ENCODE measurements around the gene TSSC4.

The TSSC4 gene

GRCh38 chr11:2409611-2410468, 9.3 kb downstream of the TSSC4 start:
- Mint-ChIP-seq H3K4me1 (ENCODE audit: low read depth) (no peaks in the 10 kb centered on the region), H3K27ac (no peak overlapping the region), H3K4me3 (no peak overlapping the region), H3K27me3 (ENCODE audit: low read depth) (no peaks in the 10 kb centered on the region), H3K36me3 (ENCODE audit: low read depth) (no peaks in the 10 kb centered on the region), H3K9me3 (no peaks in the 10 kb centered on the region)

- Mint-ChIP-seq H3K36me3 (ENCODE audit: low read depth) (no peaks in the 10 kb centered on the region), H3K4me1 (ENCODE audit: low read depth) (no peaks in the 10 kb centered on the region), H3K9me3 (no peaks in the 10 kb centered on the region), H3K4me3 (no peak overlapping the region), H3K27ac (no peak overlapping the region), H3K27me3 (ENCODE audit: low read depth) (no peaks in the 10 kb centered on the region)
These were observed 10.1 kb downstream of the TSSC4 start for GRCh38 chr11:2410616-2411015.

GRCh38 chr11:2411446-2412305, 11.1 kb downstream of the TSSC4 start:
- no peak overlapping the region for H3K27ac Mint-ChIP-seq
- H3K36me3 Mint-ChIP-seq (ENCODE audit: low read depth) = no peaks in the 10 kb centered on the region
- H3K4me3 Mint-ChIP-seq = no peak overlapping the region
- no peaks in the 10 kb centered on the region for H3K9me3 Mint-ChIP-seq
- H3K4me1 Mint-ChIP-seq (ENCODE audit: low read depth) = no peaks in the 10 kb centered on the region
- H3K27me3 Mint-ChIP-seq (ENCODE audit: low read depth) = no peaks in the 10 kb centered on the region

DNA sequence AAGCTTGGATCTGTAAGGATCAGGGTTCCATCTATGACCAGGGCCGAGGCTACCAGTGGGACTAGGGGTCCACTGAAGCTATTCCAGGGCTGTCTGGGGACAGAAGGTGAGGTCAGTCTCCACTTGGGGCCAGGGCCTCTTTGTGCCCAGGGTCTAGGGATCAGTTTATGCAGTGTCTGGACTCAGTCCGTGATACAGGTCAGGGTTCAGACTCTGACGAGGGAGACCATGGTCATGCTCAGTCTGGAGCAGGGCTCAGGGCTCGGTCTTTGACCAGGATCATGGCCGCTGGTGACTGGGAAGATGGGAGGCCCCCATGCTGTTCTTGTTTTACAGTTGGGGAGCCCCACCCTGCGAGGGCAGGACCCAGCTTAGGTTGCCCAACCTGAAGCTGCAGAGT, 11.8 kb downstream of the TSSC4 start:
- no peaks in the 10 kb centered on the region for H3K27me3 Mint-ChIP-seq (ENCODE audit: low read depth)
- no peaks in the 10 kb centered on the region for H3K36me3 Mint-ChIP-seq (ENCODE audit: low read depth)
- no peaks in the 10 kb centered on the region for H3K9me3 Mint-ChIP-seq
- H3K4me1 Mint-ChIP-seq (ENCODE audit: low read depth) = no peaks in the 10 kb centered on the region
- H3K4me3 Mint-ChIP-seq = no peak overlapping the region
- no peak overlapping the region for H3K27ac Mint-ChIP-seq

GRCh38 chr11:2413742-2414579, 13.4 kb downstream of the TSSC4 start:
- Mint-ChIP-seq H3K9me3 (no peaks in the 10 kb centered on the region), H3K4me1 (ENCODE audit: low read depth) (no peaks in the 10 kb centered on the region), H3K4me3 (no peak overlapping the region), H3K36me3 (ENCODE audit: low read depth) (no peaks in the 10 kb centered on the region), H3K27me3 (ENCODE audit: low read depth) (no peaks in the 10 kb centered on the region), H3K27ac (no peak overlapping the region)

GRCh38 chr11:2414616-2415015, 14.1 kb downstream of the TSSC4 start:
- no peaks in the 10 kb centered on the region for H3K9me3 Mint-ChIP-seq
- no peaks in the 10 kb centered on the region for H3K4me1 Mint-ChIP-seq (ENCODE audit: low read depth)
- no peaks in the 10 kb centered on the region for H3K36me3 Mint-ChIP-seq (ENCODE audit: low read depth)
- H3K4me3 Mint-ChIP-seq = no peak overlapping the region
- H3K27ac Mint-ChIP-seq = no peak overlapping the region
- H3K27me3 Mint-ChIP-seq (ENCODE audit: low read depth) = no peaks in the 10 kb centered on the region

GRCh38 chr11:2415171-2415570, 14.6 kb downstream of the TSSC4 start:
- Mint-ChIP-seq H3K36me3 (ENCODE audit: low read depth) (no peaks in the 10 kb centered on the region), H3K27ac (no peak overlapping the region), H3K4me3 (no peak overlapping the region), H3K9me3 (no peaks in the 10 kb centered on the region), H3K27me3 (ENCODE audit: low read depth) (no peaks in the 10 kb centered on the region), H3K4me1 (ENCODE audit: low read depth) (no peaks in the 10 kb centered on the region)

DNA sequence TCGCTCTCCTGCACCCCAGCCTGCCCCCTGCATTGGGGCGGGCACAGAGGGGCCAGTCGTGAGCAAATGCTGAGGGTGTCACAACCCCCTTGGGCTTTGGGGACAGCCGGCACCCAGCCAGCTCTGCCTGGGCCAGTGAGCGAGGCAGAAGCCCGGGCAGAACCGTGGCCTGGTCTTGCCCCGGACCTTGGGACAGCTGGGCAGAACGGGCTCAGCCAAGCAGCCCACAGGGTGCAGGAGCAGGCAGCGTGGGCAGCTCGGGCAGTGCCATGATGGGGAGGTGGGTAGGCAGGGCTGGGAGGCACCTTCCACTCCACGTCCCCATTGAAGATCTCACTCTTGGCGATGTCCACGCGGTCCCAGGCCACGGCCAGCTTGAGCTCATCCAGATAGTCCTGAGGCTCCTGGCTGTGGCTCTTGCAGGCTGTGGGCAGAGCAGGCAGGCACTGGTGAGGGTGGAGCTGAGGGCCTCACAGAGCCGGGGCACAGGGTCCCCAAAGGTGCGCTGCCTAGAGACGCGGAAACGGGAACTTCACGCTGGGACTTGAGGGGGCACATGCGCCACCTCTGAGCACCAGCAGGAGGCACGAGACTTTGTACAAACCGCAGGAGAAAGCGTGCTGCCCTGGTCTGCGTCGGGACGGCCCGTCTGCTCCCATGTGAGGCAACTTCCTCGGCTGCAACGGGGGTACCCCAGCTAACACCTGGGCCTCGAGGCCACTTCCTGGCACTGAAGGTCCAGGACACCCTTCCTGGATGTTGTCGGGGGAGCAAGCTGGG, 15.2 kb downstream of the TSSC4 start:
- Mint-ChIP-seq H3K27me3 (ENCODE audit: low read depth) (no peaks in the 10 kb centered on the region), H3K36me3 (ENCODE audit: low read depth) (no peaks in the 10 kb centered on the region), H3K4me1 (ENCODE audit: low read depth) (no peaks in the 10 kb centered on the region), H3K27ac (no peak overlapping the region), H3K9me3 (no peaks in the 10 kb centered on the region), H3K4me3 (no peak overlapping the region)

GRCh38 chr11:2416765-2417164, 16.2 kb downstream of the TSSC4 start:
- Mint-ChIP-seq H3K4me3 (no peak overlapping the region), H3K27ac (no peak overlapping the region), H3K27me3 (ENCODE audit: low read depth) (no peaks in the 10 kb centered on the region), H3K9me3 (no peaks in the 10 kb centered on the region), H3K4me1 (ENCODE audit: low read depth) (no peaks in the 10 kb centered on the region), H3K36me3 (ENCODE audit: low read depth) (no peaks in the 10 kb centered on the region)

DNA sequence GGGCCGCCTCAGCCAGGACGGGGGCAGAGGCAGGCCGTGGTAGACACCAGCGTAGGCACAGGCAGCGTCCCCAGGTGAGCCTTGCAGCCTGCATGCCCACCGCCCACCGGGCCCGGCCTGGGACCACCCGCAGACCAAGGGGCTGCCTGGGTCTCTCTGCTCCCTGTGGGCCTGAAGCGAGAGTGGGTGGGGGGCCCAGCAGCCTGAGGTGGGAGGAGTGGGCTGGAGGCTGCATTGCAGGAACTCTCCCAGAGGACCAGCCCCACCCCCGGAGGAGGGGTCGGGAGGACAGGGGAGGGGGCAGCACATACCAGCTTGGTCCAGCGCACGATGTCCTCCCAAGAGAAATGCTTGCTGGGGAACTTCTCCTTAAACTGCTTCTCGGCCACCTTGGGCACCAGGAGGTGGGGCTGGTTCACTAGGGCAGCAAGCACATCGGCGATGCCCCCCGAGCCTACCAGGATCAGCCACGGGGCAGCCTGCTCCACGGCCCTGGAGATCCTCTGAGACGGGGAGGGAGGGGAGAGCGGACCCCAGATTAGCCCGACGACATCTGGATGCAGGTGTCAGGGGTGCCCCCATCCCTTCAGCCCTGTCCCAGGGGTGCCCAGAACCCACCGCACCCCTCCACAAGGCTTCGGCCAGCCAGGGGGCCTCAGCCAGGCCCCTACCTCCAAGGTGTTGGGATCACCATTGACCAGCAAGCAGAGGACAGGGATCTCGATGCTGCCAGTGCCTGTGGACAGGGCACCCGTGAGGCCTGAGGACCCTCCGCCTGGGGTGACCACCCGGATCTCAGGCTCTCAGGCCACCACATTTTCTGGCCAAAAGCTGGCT, 17.5 kb downstream of the TSSC4 start:
- no peaks in the 10 kb centered on the region for H3K4me1 Mint-ChIP-seq (ENCODE audit: low read depth)
- no peaks in the 10 kb centered on the region for H3K9me3 Mint-ChIP-seq
- H3K27me3 Mint-ChIP-seq (ENCODE audit: low read depth) = no peaks in the 10 kb centered on the region
- H3K27ac Mint-ChIP-seq = no peak overlapping the region
- no peak overlapping the region for H3K4me3 Mint-ChIP-seq
- no peaks in the 10 kb centered on the region for H3K36me3 Mint-ChIP-seq (ENCODE audit: low read depth)

GRCh38 chr11:2418693-2419360, 18.3 kb downstream of the TSSC4 start:
- H3K27ac Mint-ChIP-seq = no peak overlapping the region
- no peaks in the 10 kb centered on the region for H3K27me3 Mint-ChIP-seq (ENCODE audit: low read depth)
- H3K9me3 Mint-ChIP-seq = no peaks in the 10 kb centered on the region
- H3K4me3 Mint-ChIP-seq = no peak overlapping the region
- no peaks in the 10 kb centered on the region for H3K36me3 Mint-ChIP-seq (ENCODE audit: low read depth)
- H3K4me1 Mint-ChIP-seq (ENCODE audit: low read depth) = no peaks in the 10 kb centered on the region

- H3K27me3 Mint-ChIP-seq (ENCODE audit: low read depth) = no peaks in the 10 kb centered on the region
- no peaks in the 10 kb centered on the region for H3K9me3 Mint-ChIP-seq
- H3K4me3 Mint-ChIP-seq = no peak overlapping the region
- no peaks in the 10 kb centered on the region for H3K4me1 Mint-ChIP-seq (ENCODE audit: low read depth)
- no peaks in the 10 kb centered on the region for H3K36me3 Mint-ChIP-seq (ENCODE audit: low read depth)
- no peak overlapping the region for H3K27ac Mint-ChIP-seq
These were observed 19.3 kb downstream of the TSSC4 start for GRCh38 chr11:2419638-2420501.
